ENCODE data around the gene AMOTL1. TPM values are rescaled to one million over a fixed set of nuclear protein-coding genes. Genes with fewer than 3 reads are reported as not detected.
A peak's percentile ranks its signal among the peaks of the same experiment; 100 is the strongest.

AMOTL1 gene
- total RNA-seq, 1 donor from 2014 or later: 45.6 TPM

GRCh38 chr11:94775567-94776327 lies 7.6 kb downstream of the AMOTL1 start:
- H3K4me3 Mint-ChIP-seq (ENCODE audit: unreplicated experiment): no peak overlapping the region

GRCh38 chr11:94776351-94777321 lies 8.5 kb downstream of the AMOTL1 start:
- H3K27me3 Mint-ChIP-seq (ENCODE audit: low read depth): no peaks in the 10 kb centered on the region
- peaks cover 38% of the 10 kb centered on the region for H3K4me1 Mint-ChIP-seq (ENCODE audit: low read depth)
- peaks cover 6% of the 10 kb centered on the region for H3K9me3 Mint-ChIP-seq (ENCODE audit: low read depth)
- no peak for TF ChIP-seq CTCF (IDR thresholded peaks at IDR 0.05)
- no peak overlapping the region for H3K4me3 Mint-ChIP-seq (ENCODE audit: unreplicated experiment)
- H3K27ac Mint-ChIP-seq (ENCODE audit: unreplicated experiment): peak overlapping the region; percentile 65
- H3K36me3 Mint-ChIP-seq (ENCODE audit: low read depth): no peaks in the 10 kb centered on the region
- no peak for DNase-seq (ENCODE audit: low spot score)

More at GRCh38 chr11:94775567-94776327, 7.6 kb downstream of the AMOTL1 start:
- no peak overlapping the region for H3K27ac Mint-ChIP-seq (ENCODE audit: unreplicated experiment)
- H3K27me3 Mint-ChIP-seq (ENCODE audit: low read depth): no peaks in the 10 kb centered on the region
- H3K9me3 Mint-ChIP-seq (ENCODE audit: low read depth): peaks cover 6% of the 10 kb centered on the region
- TF ChIP-seq CTCF (IDR thresholded peaks at IDR 0.05): no peak
- H3K4me1 Mint-ChIP-seq (ENCODE audit: low read depth): peaks cover 36% of the 10 kb centered on the region
- H3K36me3 Mint-ChIP-seq (ENCODE audit: low read depth): no peaks in the 10 kb centered on the region
- DNase-seq (ENCODE audit: low spot score): no peak

GRCh38 chr11:94780432-94780831 lies 12.3 kb downstream of the AMOTL1 start:
- Mint-ChIP-seq H3K36me3 (ENCODE audit: low read depth) (no peaks in the 10 kb centered on the region), H3K4me3 (ENCODE audit: unreplicated experiment) (no peak overlapping the region), H3K9me3 (ENCODE audit: low read depth) (no peaks in the 10 kb centered on the region), H3K27ac (ENCODE audit: unreplicated experiment) (no peak overlapping the region), H3K27me3 (ENCODE audit: low read depth) (no peaks in the 10 kb centered on the region), H3K4me1 (ENCODE audit: low read depth) (peaks cover 62% of the 10 kb centered on the region)
- no peak for TF ChIP-seq CTCF (IDR thresholded peaks at IDR 0.05)
- no peak for DNase-seq (ENCODE audit: low spot score)

- Mint-ChIP-seq H3K36me3 (ENCODE audit: low read depth) (no peaks in the 10 kb centered on the region), H3K27ac (ENCODE audit: unreplicated experiment) (peak overlapping the region; percentile 94), H3K9me3 (ENCODE audit: low read depth) (no peaks in the 10 kb centered on the region), H3K27me3 (ENCODE audit: low read depth) (no peaks in the 10 kb centered on the region), H3K4me3 (ENCODE audit: unreplicated experiment) (no peak overlapping the region), H3K4me1 (ENCODE audit: low read depth) (peaks cover 59% of the 10 kb centered on the region)
- no peak for DNase-seq (ENCODE audit: low spot score)
- TF ChIP-seq CTCF (IDR thresholded peaks at IDR 0.05): no peak
Measured at GRCh38 chr11:94781837-94782236, 13.7 kb downstream of the AMOTL1 start.

- TF ChIP-seq CTCF (IDR thresholded peaks at IDR 0.05): no peak
- DNase-seq (ENCODE audit: low spot score): no peak
- no peaks in the 10 kb centered on the region for H3K36me3 Mint-ChIP-seq (ENCODE audit: low read depth)
- no peaks in the 10 kb centered on the region for H3K27me3 Mint-ChIP-seq (ENCODE audit: low read depth)
- H3K9me3 Mint-ChIP-seq (ENCODE audit: low read depth): no peaks in the 10 kb centered on the region
- H3K4me1 Mint-ChIP-seq (ENCODE audit: low read depth): peaks cover 59% of the 10 kb centered on the region
- peak overlapping the region; percentile 94 for H3K27ac Mint-ChIP-seq (ENCODE audit: unreplicated experiment)
- H3K4me3 Mint-ChIP-seq (ENCODE audit: unreplicated experiment): no peak overlapping the region
Measured at GRCh38 chr11:94782446-94782845, 14.3 kb downstream of the AMOTL1 start.
